T47D (cell line): ENCODE data around the gene KIF17.

Experiments used
- DNase-seq, 2 experiments: peaks; one replicate each; pipeline versions ENCODE4 v3.0.0 to v3.0.0-alpha.2; 2011 to 2012; ENCODE audit warnings: low read depth in 1 of 2, low spot score in 1 of 2
- JUND ChIP-seq: IDR thresholded peaks from 2 replicates; pipeline ENCODE4 v1.6.1; 2012; ENCODE audit warnings: low read depth
- in situ Hi-C: cut with HindIII; loops from 2 replicates; pipeline ENCODE4 v1.10.0; 2016; ENCODE audit warnings: low sequenced_read_pairs, low pct_unique_long_range_greater_than_20kb

KIF17 gene

DNA sequence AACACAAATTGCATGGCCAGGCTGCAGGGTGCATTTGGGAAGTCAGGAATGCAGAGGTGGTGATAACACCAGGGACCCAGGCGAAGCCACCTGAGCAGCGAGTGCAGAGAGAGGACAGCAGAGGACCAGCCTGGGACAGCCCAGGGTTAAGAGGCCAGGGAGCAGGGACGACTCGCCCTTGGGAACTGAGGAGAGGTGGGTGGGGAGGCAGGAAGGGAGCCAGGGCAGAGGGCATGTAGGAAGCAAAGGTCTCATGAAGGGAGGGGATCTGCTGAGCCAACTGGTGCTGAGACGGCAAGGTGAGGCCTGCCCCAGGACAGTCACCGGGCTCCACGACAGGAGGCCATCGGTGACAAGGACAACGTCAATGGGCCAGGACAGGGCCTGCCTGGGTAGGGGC lies 16.4 kb downstream of the KIF17 start:
- no peak for DNase-seq
- in situ Hi-C loops = no loop called here
- no peak for TF ChIP-seq JUND

DNA sequence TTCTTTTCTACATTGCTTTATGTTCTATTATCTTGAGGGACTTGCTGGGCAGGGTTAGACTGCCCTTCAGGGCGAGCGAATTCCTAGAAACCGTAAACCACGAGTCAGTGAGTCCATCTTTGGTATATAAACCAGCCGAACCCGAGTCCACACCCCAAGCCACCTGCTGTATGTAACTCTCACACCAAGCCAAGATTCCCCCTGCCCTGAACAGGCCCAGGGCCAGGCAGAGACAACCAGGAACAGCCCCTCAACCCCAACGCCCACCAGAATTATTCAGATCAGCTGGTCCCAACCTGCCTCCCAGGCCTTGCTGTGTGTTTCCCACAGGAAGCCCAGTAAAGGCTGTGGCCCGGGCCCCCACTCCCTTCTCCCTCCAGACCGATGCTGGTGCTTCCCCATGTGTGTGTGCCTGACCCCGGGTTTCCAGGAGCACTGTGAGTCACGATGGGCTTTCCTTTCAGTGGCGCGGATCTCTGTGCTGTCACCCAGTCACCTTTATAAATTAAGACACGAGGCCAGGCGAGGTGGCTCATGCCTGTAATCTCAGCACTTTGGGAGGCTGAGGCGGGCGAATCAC lies 17.1 kb downstream of the KIF17 start:
- peak in 1 of 2 experiments; percentile 25 for DNase-seq
- in situ Hi-C loops = no loop called here
- TF ChIP-seq JUND = no peak

DNA sequence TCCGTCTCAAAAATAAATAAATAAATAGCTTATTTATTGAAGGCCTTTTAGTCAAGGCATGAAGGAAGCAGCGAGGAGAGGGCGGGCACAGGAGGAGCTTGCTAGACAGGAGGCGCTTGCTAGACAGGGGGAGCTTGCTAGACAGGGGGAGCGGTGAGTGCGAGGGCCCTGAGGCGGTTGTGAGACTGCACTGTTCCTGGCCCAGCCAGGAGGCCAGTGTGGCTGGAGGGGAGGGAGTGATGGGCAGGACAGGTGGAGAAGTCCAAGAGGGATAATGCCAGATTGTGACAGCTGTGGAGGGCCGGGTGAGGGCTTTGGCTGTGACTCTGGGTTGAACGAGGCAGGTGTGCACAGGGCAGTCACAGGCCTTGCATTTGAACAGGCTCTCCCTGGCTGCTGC lies 18.2 kb downstream of the KIF17 start:
- TF ChIP-seq JUND = no peak
- in situ Hi-C loops = no loop called here
- peak; percentile 61 to 87 for DNase-seq

DNA sequence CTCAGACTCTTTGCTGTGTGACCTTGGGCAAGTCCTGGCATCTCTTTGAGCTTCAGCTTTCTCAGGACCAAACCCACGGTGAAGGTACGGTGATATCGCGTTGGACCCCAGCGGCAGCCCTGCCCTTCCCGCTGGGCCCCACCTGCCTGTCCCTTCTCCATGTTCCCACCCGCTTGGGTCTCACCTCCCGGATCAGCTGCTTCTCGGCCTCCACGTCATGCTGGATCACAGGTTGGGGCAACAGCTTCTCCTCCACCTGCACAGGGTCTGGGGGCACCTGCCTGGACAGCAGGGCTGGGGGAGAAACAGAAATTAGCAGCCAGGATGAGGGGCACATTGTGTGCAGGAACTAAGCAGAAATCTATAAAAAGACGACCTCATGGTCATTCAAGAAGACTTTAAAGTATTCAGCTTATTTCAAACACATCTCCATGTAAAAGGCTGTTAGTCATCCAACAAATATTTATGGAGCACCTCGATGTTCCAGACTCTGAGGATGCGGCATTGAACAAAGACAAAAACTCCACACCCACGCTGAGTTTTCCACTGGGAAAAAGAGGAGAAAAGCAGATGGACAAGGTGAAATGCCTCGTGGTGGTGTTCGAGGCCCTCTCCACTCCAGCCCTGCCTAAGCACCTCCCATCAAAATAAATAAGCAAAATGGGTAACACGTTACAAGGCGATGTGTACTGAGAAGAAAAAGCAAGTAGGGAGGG lies 19.5 kb downstream of the KIF17 start:
- DNase-seq = no peak
- no peak for TF ChIP-seq JUND
- in situ Hi-C loops = no loop called here

DNA sequence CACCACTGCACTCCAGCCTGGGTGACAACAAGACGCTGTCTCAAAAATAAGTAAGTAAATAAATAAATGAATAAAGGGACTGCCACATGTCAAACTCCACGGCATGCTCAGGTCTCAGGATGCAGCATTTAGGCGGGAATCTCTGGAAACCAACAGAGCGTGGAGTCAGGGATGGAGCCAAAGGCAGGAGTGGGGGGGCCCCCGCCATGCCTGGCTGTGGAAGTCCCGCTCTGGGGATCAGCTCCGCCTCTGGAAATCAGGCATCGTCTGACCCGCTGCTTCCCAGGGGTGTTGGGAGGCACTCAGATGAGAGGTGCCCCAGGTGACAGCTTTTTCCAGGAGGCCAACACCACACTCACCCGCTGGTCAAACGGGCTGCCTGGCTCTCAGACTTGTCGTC lies 20.2 kb downstream of the KIF17 start:
- in situ Hi-C loops = no loop called here
- TF ChIP-seq JUND = no peak
- DNase-seq = no peak

DNA sequence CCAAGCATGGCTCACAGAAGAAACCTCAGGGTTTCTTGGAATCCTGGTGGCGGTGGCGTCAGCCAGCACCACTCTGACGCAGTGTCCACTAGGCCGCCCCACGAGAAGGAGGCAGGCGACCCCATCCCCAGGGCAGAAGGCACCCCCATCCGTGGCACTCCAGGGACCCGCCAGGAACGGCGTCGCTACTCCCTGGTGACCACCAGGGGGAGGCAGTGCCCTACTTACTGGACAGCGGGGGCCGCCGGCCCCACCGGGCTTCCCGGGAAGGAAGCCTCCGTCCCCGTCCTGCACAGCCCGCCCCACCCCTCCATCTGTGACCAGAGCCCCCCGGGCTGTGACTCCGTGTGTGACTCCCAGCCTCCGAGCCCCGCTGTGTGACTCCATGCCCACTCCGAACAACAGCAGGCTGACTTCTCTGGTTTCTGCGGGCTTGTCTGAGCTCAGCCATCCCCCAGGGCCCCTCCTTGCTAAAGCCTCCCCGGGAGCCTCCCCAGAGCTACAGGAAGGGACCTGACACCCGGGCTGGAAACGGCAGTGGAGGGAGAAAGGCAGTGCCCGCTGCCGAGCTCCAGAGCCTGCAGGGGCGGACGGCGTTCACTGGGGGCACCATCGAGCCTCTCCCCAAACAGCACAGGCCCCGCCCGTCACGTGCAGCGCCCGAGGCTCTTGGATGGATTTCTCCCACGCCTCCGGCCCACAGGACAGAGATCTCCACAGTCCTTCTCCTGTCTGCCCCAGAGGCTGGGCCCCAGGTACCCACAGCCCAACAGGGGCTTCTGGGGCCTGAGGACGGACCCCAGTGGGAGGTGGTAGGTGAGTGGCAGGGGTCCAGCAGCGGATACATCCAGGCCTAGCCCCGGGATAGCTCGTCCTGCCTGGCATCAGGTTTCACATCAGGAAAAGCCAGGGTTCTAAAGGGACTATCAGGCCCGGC lies 21.1 kb downstream of the KIF17 start:
- in situ Hi-C loops = no loop called here
- TF ChIP-seq JUND = no peak

DNA sequence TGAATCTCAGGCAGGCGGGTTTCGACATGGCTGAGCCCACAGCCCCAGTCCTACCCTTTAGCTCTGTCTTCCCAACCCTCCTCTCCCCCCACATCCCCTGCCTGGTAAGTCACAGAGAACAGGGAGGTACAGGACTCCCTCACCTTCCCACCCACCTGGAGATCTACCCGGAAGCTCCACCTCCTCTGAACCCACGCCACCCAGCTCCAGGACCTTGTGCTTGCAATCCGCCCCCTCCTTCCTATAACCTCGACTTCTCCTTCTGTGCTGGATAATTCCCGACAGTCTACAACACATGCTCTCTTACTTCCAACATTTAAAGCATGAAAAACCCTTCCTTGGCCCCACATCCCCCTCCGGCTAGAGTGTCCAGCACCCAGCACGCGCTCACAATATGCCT lies 22.3 kb downstream of the KIF17 start:
- in situ Hi-C loops = no loop called here
- no peak for TF ChIP-seq JUND
- no peak for DNase-seq

More for the DNA sequence above, 21.1 kb downstream of the KIF17 start:
- peak; percentile 75 to 81 for DNase-seq

DNA sequence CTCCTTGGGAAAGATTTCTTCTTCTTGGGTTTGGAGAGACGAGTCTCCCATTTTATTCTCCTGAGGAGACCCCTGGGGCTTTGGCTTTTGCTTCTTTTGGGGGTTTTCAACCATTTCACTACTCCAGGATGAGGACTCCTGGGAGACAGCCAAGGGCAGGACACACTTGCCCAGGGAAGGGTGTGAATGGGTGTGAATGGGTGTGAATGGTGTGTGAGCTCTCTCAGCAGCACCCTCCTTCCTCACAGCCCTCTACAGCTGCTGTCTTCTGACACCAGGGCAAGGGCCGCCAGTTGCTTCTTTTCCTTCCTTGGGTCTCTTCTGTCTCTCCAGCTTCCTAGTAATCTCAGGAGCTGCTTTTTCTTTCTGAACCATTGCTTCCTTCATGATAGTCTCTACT lies 24.2 kb downstream of the KIF17 start:
- no peak for TF ChIP-seq JUND
- in situ Hi-C loops = no loop called here
- DNase-seq = no peak

DNA sequence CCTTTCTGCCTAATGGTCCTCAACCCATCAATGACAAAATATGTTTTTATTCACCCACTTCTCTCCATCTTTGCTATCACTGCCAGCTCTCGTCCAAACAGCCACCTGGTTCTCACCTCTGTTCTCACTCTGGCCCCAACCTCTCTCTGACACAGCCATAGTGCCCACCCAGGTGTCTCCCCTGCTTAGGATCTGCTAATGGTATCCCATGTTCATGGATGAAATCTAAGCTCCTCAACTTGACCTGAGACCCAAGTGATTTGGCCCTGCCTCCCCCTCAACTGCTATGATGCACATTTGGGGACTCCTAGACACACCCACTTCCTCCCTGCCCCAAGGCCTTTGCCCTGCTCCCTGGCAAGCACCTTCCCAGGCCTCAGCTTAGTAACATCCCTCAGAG lies 25.9 kb downstream of the KIF17 start:
- in situ Hi-C loops = no loop called here
- DNase-seq = no peak
- TF ChIP-seq JUND = no peak

DNA sequence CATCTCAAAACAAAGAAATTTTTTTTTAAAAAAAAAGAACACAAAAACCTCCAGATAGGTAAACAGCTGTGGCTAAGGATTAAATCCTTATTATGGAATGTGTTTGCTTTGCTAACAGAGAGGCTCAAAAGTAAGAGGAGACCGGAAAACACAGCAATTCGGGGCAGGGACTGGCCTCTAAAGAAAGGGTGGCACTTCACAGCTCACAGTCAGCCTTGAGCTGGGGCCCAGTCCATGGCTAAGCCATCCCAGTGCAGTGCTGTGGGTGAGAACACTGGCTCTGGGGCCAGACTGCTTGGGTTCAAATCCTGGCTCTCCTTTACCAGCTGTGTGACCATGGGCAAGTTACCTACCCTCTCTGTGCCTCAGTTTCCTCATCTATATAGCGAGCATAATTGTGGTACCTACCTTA lies 28.2 kb downstream of the KIF17 start:
- TF ChIP-seq JUND = no peak
- no peak for DNase-seq
- in situ Hi-C loops = no loop called here

DNA sequence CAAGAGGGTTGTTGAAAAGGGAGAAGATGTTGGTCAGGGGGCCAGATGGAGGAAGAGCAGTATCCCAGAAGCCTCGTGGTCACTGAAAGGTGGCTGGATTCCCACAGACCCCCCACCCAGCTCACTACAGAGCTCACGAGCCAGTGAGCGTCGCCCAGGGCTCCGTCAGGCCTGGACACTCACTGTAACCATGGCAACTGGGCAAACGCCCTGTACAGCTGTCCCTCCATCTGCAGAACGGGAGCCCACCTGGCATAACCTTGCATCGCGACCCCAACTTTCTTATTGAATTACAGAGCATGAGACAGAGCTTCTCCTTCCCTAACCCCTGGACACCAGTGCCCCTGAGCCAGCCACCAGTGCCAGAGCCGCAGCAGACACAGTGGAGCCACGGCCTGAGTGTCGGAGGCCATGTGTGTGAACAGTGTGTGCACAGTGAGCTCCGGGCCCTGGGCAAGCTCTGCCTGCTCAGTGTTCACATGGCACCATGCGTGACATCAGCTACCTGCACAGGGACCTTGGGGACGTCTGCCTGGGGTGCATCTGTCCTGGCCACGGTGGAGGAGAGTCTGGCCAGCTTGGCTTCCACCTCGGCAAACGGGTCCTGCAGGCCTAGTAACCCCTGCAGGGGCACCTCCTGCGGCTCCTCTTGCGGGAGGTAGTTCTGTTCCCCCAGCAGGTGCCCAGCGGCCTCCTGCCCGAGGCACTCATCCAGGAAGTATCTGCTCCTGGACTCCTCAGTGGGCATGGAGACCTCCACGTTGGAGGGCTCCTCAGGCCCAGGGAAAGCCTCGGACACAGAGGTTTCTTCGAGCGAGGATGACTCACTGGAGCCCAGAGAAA lies 30.7 kb downstream of the KIF17 start:
- in situ Hi-C loops = no loop called here
- no peak for TF ChIP-seq JUND
- no peak for DNase-seq

DNA sequence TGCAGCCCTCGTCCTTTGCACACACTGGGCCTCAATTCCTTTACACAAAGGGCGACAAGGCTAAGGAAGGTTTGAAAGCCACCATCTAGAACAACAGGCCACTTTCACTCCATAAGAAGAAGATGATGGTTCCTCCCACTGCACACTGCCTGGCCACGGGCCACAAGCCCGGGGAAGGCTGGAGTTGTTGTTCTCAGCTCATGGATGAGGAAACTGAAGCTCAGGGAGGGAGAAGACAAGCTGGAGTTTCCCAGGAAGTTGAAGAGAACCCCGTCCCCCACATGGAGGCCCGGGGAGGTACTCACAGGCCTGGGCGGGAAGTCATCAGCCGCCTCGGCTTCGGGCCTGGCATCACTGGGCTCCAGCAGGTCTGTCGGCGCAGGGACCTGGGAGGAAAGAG lies 32.1 kb downstream of the KIF17 start:
- DNase-seq = no peak
- TF ChIP-seq JUND = no peak
- in situ Hi-C loops = no loop called here
